Type B pancreatic cell (in vitro differentiated cells): ENCODE results near the gene CSNK2A1. TPM values are rescaled to one million over a fixed set of nuclear protein-coding genes. Genes with fewer than 3 reads are reported as not detected.

ENCODE experiments used
- DNase-seq: peaks from one replicate; pipeline ENCODE4 v3.0.0; 2021; ENCODE audit warnings: mixed read lengths; ENCODE audit not compliant: unreplicated experiment; ENCODE audit errors: extremely low spot score
- H3K27ac Mint-ChIP-seq: 2 replicates; pipeline ENCODE4 v1.8.0; 2021; ENCODE audit warnings: mild to moderate bottlenecking, mixed read lengths
- H3K27me3 Mint-ChIP-seq: 2 replicates; pipeline ENCODE4 v1.8.0; 2021; ENCODE audit warnings: mixed read lengths
- H3K36me3 Mint-ChIP-seq: 2 replicates; pipeline ENCODE4 v1.8.0; 2021; ENCODE audit warnings: mixed read lengths
- H3K4me1 Mint-ChIP-seq: one replicate; pipeline ENCODE4 v1.8.0; 2021; ENCODE audit warnings: mixed read lengths; ENCODE audit not compliant: unreplicated experiment
- H3K4me3 Mint-ChIP-seq: 2 replicates; pipeline ENCODE4 v1.8.0; 2021; ENCODE audit warnings: mild to moderate bottlenecking, mixed read lengths
- H3K9me3 Mint-ChIP-seq: 2 replicates; pipeline ENCODE4 v1.8.0; 2021; ENCODE audit warnings: mixed read lengths
- CTCF ChIP-seq: fragments of 200-600 bp; sonication (generic); conservative IDR thresholded peaks from 2 replicates; pipeline ENCODE4 v1.5.0; 2021; ENCODE audit warnings: antibody characterized with exemption, mild to moderate bottlenecking
- total RNA-seq: library from RNA; stranded (reverse); gene quantifications from 2 replicates; pipeline ENCODE4 v1.2.1, GENCODE V29; 2021; ENCODE audit warnings: low replicate concordance

Gene CSNK2A1
- total RNA-seq, 1 donor from 2014 or later, result 151 TPM

- H3K27ac Mint-ChIP-seq, result no peak overlapping the region
- TF ChIP-seq CTCF, result no peak
Observed at GRCh38 chr20:530321-530720, 13.3 kb downstream of the CSNK2A1 start.

GRCh38 chr20:528923-529604 lies 14.5 kb downstream of the CSNK2A1 start:
- no peak for DNase-seq
- TF ChIP-seq CTCF, result no peak
- peaks cover 8% of the 10 kb centered on the region for H3K4me1 Mint-ChIP-seq
- no peaks in the 10 kb centered on the region for H3K27me3 Mint-ChIP-seq
- no peak overlapping the region for H3K4me3 Mint-ChIP-seq
- H3K27ac Mint-ChIP-seq, result no peak overlapping the region
- peaks cover 12% of the 10 kb centered on the region for H3K9me3 Mint-ChIP-seq
- H3K36me3 Mint-ChIP-seq, result peaks cover 53% of the 10 kb centered on the region

More at GRCh38 chr20:530321-530720, 13.3 kb downstream of the CSNK2A1 start:
- H3K4me3 Mint-ChIP-seq, result no peak overlapping the region
- peaks cover 12% of the 10 kb centered on the region for H3K9me3 Mint-ChIP-seq
- no peak for DNase-seq
- H3K36me3 Mint-ChIP-seq, result peaks cover 48% of the 10 kb centered on the region
- H3K4me1 Mint-ChIP-seq, result peaks cover 8% of the 10 kb centered on the region
- H3K27me3 Mint-ChIP-seq, result no peaks in the 10 kb centered on the region

GRCh38 chr20:527571-527886 lies 16.1 kb downstream of the CSNK2A1 start:
- H3K9me3 Mint-ChIP-seq, result peaks cover 12% of the 10 kb centered on the region
- peaks cover 55% of the 10 kb centered on the region for H3K36me3 Mint-ChIP-seq
- no peak for DNase-seq

DNA sequence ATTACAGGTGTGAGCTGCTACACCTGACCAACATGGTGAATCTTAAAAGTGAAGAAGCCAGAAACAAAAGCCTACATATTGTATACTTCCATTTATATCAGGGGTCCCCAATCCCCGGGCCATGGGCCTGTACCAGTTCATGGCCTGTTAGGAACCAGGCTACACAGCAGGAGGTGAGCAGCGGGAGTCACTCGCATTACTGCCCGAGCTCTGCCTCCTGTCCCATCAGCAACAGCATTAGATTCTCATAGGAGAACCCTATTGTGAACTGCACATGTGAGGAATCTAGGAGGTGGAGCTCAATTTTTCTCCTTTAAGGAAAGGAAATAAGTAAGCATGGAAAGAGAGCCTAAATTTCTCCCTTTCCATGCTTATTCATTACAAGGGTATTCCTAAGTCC lies 21.7 kb downstream of the CSNK2A1 start:
- TF ChIP-seq CTCF, result no peak
- Mint-ChIP-seq H3K36me3 (peaks cover 60% of the 10 kb centered on the region), H3K4me1 (peaks cover 7% of the 10 kb centered on the region), H3K4me3 (no peak overlapping the region), H3K27me3 (no peaks in the 10 kb centered on the region), H3K27ac (no peak overlapping the region), H3K9me3 (peaks cover 12% of the 10 kb centered on the region)
- no peak for DNase-seq

More at GRCh38 chr20:527571-527886, 16.1 kb downstream of the CSNK2A1 start:
- no peaks in the 10 kb centered on the region for H3K27me3 Mint-ChIP-seq
- TF ChIP-seq CTCF, result no peak
- H3K4me1 Mint-ChIP-seq, result peaks cover 3% of the 10 kb centered on the region
- no peak overlapping the region for H3K27ac Mint-ChIP-seq
- H3K4me3 Mint-ChIP-seq, result no peak overlapping the region

DNA sequence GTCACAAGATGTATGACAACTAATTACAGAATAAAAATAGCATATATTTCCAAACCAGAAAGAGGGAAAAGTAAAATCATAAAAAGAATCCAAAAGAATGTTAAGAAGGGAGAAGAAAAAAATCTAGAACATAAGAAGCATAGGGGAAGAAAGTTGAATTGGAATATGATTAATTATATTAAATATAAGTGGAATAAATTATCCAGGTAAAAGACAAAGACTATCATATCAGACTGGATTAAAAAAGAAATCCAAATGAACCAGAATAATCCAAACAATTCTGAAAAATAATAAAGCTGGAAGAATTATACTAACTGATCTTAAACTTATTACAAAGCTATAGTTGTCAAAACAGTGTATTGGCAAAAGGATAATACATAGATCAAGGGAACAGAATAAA lies 23.6 kb downstream of the CSNK2A1 start:
- TF ChIP-seq CTCF, result no peak
- H3K4me3 Mint-ChIP-seq, result no peak overlapping the region
- H3K27ac Mint-ChIP-seq, result no peak overlapping the region
- H3K27me3 Mint-ChIP-seq, result no peaks in the 10 kb centered on the region
- peaks cover 57% of the 10 kb centered on the region for H3K36me3 Mint-ChIP-seq
- peaks cover 18% of the 10 kb centered on the region for H3K4me1 Mint-ChIP-seq
- H3K9me3 Mint-ChIP-seq, result peaks cover 12% of the 10 kb centered on the region
- DNase-seq, result no peak
